CD8-positive, alpha-beta memory T cell (primary cell): ENCODE results near the gene NCMAP. TPM values are rescaled to one million over a fixed set of nuclear protein-coding genes. Genes with fewer than 3 reads are reported as not detected.

Source experiments
- CTCF ChIA-PET: fragments of 350-600 bp; sonication (Branson Sonifier 250); formaldehyde crosslinking; loops from one replicate; lab custom pipeline; 2021; ENCODE audit warnings: antibody characterized with exemption; lab: Charles Lee
- POLR2A ChIA-PET: fragments of 350-600 bp; sonication (Branson Sonifier 250); formaldehyde crosslinking; loops from one replicate; lab custom pipeline; 2021; ENCODE audit warnings: antibody characterized with exemption; lab: Charles Lee
- DNase-seq, 5 donors: peaks; one replicate each; pipeline versions ENCODE4 v3.0.0 to v3.0.0-alpha.2; 2020 to 2022; ENCODE audit warnings: mixed read lengths in 1 of 5
- H3K27ac ChIP-seq: one replicate; pipeline ENCODE4 v1.7.0; 2013; ENCODE audit warnings: low read depth, mild to moderate bottlenecking, low read length, moderate library complexity
- H3K27me3 ChIP-seq: 2 replicates; pipeline ENCODE4 v1.7.0; 2013; ENCODE audit warnings: low read length, mild to moderate bottlenecking; ENCODE audit not compliant: insufficient read depth, poor library complexity, severe bottlenecking
- H3K36me3 ChIP-seq: 2 replicates; pipeline ENCODE4 v1.7.0; 2013; ENCODE audit warnings: mild to moderate bottlenecking, low read length, moderate library complexity; ENCODE audit not compliant: insufficient read depth
- H3K4me1 ChIP-seq: 2 replicates; pipeline ENCODE4 v1.7.0; 2013; ENCODE audit warnings: mild to moderate bottlenecking, low read length, moderate library complexity; ENCODE audit not compliant: insufficient read depth
- H3K4me3 ChIP-seq: 2 replicates; pipeline ENCODE4 v1.7.0; 2013; ENCODE audit warnings: mild to moderate bottlenecking, low read length
- H3K9me3 ChIP-seq: 2 replicates; pipeline ENCODE4 v1.7.0; 2013; ENCODE audit warnings: mild to moderate bottlenecking, low read length
- H3K27ac Mint-ChIP-seq, 8 donors: one replicate each; pipeline ENCODE4 v1.8.0; 2020 to 2021; ENCODE audit warnings: mixed read lengths in 8 of 8, mild to moderate bottlenecking in 6 of 8, inconsistent platforms in 3 of 8, moderate library complexity in 3 of 8
- H3K27me3 Mint-ChIP-seq, 2 donors: one replicate each; pipeline ENCODE4 v1.8.0; 2020 to 2021; ENCODE audit warnings: mixed read lengths in 2 of 2, mild to moderate bottlenecking in 1 of 2, moderate library complexity in 1 of 2
- H3K36me3 Mint-ChIP-seq, 3 donors: one replicate each; pipeline ENCODE4 v1.8.0; 2020 to 2021; ENCODE audit warnings: mixed read lengths in 3 of 3, inconsistent platforms in 1 of 3, mild to moderate bottlenecking in 1 of 3
- H3K4me1 Mint-ChIP-seq, 3 donors: one replicate each; pipeline ENCODE4 v1.8.0; 2020 to 2021; ENCODE audit warnings: mixed read lengths in 3 of 3, inconsistent platforms in 1 of 3, mild to moderate bottlenecking in 1 of 3
- H3K4me3 Mint-ChIP-seq, 7 donors: one replicate each; pipeline ENCODE4 v1.8.0; 2020 to 2021; ENCODE audit warnings: mixed read lengths in 7 of 7, mild to moderate bottlenecking in 6 of 7, moderate library complexity in 4 of 7, inconsistent platforms in 2 of 7
- H3K9me3 Mint-ChIP-seq, 5 donors: one replicate each; pipeline ENCODE4 v1.8.0; 2020 to 2022; ENCODE audit warnings: mixed read lengths in 5 of 5, mild to moderate bottlenecking in 3 of 5, moderate library complexity in 2 of 5, inconsistent platforms in 1 of 5
- polyA plus RNA-seq: library from polyadenylated mRNA; unstranded; fragments of 300-500 nt; fragmentation: Illumina TruSeq; gene quantifications from one replicate; pipeline ENCODE4 v1.2.3, GENCODE V29; 2021
- total RNA-seq, 2 experiments: library from RNA; stranded (reverse); gene quantifications; one replicate each; pipeline ENCODE4 v1.2.3, GENCODE V29; 2021

The NCMAP gene
- total and polyA plus RNA-seq, 3 experiments from 2014 or later = 0.04 TPM; not detected in 2

DNA sequence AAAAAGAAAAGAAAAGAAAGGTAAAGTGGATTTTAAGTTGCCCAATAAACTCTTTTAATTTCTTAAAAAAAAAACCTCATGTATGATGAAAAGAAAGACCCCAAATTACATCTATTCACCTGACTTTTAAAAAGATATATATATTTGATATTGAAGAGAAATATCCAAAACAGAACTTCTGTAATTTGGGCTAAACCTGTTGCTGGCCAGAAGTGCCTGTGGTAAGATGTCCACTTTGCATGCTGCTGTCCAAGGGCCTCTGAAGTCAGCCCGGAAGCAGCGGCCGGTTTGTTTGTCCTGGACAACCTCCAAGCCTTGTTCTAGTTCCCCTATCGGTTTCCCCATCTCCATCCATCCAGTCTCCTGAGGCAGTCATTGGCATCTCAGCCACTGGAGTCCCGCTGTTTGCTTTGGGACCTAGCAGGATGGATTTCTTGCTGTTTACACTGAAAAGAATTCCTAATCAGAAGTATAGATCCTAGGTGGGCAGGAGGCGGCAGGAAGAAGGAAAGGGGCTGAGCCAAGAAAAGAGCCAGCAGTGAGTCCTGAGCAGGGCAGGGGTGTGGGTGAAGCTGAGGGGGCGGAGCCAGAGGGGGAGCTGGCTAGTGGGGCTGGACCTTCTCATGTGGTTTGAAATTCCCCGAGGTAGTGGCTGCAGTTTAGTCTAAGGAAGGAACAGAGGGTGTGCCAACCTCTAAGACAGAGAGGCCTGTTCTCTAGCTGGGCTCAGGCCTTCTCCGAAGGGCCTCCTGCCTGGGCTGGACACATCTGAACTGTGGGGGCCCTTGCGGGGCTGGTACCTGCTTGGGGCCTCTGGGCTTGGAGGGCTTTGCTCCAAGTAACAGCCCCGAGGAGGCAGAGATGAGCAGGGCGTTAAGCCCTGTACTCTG lies 3.3 kb downstream of the NCMAP start:
- H3K4me3 ChIP-seq = no peak overlapping the region
- no peak overlapping the region for H3K27ac ChIP-seq
- H3K4me1 Mint-ChIP-seq = peaks cover 5 to 19% (median 7%) of the 10 kb centered on the region in 3 donors
- ChIA-PET CTCF (interaction anchor here (1.9 kb wide), 1 partner anchor 144 kb away, joined by 4 read pairs; the partner anchor contains the start of gene NIPAL3), POLR2A (interaction anchor here (0.7 kb wide), 1 partner anchor 1676 kb away, joined by 3 read pairs; no protein-coding TSS in a partner anchor)
- H3K9me3 Mint-ChIP-seq = no peaks in the 10 kb centered on the region
- no peaks in the 10 kb centered on the region for H3K36me3 ChIP-seq
- H3K27me3 Mint-ChIP-seq = peaks cover 15 to 32% of the 10 kb centered on the region in 2 donors
- DNase-seq = no peak
- peaks cover 9% of the 10 kb centered on the region for H3K4me1 ChIP-seq
- H3K27me3 ChIP-seq = peaks cover 7% of the 10 kb centered on the region
- no peaks in the 10 kb centered on the region for H3K9me3 ChIP-seq
- no peak overlapping the region for H3K4me3 Mint-ChIP-seq
- H3K36me3 Mint-ChIP-seq = no peaks in the 10 kb centered on the region
- H3K27ac Mint-ChIP-seq = no peak overlapping the region

- H3K27me3 ChIP-seq = peaks cover 7% of the 10 kb centered on the region
- Mint-ChIP-seq H3K9me3 (no peaks in the 10 kb centered on the region), H3K27me3 (peaks cover 15 to 28% of the 10 kb centered on the region in 2 donors), H3K27ac (no peak overlapping the region), H3K4me3 (peak overlapping the region in 1 of 7 donors; percentile 51), H3K36me3 (no peaks in the 10 kb centered on the region), H3K4me1 (peaks cover 3 to 17% (median 6%) of the 10 kb centered on the region in 3 donors)
- CTCF ChIA-PET = no interaction called here
- no peak overlapping the region for H3K4me3 ChIP-seq
- H3K4me1 ChIP-seq = peaks cover 9% of the 10 kb centered on the region
- no peak for DNase-seq
- no peaks in the 10 kb centered on the region for H3K36me3 ChIP-seq
- POLR2A ChIA-PET = interaction anchor here (0.7 kb wide), 1 partner anchor 147 kb away, joined by 8 read pairs; no protein-coding TSS in a partner anchor
- H3K27ac ChIP-seq = no peak overlapping the region
- no peaks in the 10 kb centered on the region for H3K9me3 ChIP-seq
Measured at GRCh38 chr1:24560361-24560760, 4.5 kb downstream of the NCMAP start.

DNA sequence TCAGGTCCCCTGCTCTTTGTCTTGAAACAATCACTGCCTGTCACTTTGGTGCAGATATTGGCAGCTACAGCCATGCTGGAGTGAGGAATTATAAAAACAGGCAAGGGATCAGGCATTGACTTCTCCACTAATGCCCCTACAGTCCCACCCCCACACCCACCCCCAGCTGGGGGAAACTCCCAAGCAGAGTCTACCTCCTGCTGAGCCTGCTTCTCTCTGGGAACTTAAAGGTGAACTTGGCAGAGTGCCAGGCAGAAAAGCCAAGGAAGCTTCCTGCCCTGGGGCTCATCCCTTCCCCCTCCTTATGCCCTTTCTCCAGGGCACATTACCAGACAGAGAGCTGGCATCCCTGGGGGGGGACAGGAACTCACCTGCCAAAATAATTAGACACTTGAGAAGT lies 6.7 kb downstream of the NCMAP start:
- no peak overlapping the region for H3K27ac ChIP-seq
- DNase-seq = no peak
- H3K27me3 ChIP-seq = no peaks in the 10 kb centered on the region
- CTCF ChIA-PET = interaction anchor here (0.8 to 1.4 kb wide), 2 partner anchors 24 to 147 kb away, joined by 3 to 5 read pairs; partner anchors contain the start of gene NIPAL3
- POLR2A ChIA-PET = no interaction called here
- H3K9me3 ChIP-seq = no peaks in the 10 kb centered on the region
- no peaks in the 10 kb centered on the region for H3K4me1 Mint-ChIP-seq
- no peaks in the 10 kb centered on the region for H3K36me3 ChIP-seq
- peaks cover 9 to 12% of the 10 kb centered on the region in 2 donors for H3K27me3 Mint-ChIP-seq
- no peak overlapping the region for H3K27ac Mint-ChIP-seq
- no peak overlapping the region for H3K4me3 ChIP-seq
- H3K36me3 Mint-ChIP-seq = no peaks in the 10 kb centered on the region
- H3K9me3 Mint-ChIP-seq = no peaks in the 10 kb centered on the region
- no peaks in the 10 kb centered on the region for H3K4me1 ChIP-seq
- no peak overlapping the region for H3K4me3 Mint-ChIP-seq

DNA sequence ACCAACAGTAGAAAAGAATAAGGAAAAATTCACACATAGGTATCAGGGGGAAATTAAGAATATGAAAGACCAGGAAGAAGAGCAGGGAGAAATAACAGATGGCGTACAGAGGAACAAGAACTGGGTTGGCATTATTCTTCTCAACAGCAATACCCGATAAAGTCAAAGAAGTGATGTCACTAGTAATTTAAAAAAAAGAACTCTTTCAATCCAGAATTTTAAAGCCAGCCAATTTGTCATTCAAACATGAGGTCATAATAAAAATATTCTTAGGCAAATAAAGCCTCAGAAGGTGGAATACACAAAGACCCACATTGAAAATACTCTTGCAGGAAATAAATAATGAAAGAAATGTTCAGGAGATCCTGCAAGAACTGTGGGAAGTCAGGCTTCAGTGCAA lies 8.8 kb downstream of the NCMAP start:
- CTCF ChIA-PET = no interaction called here
- POLR2A ChIA-PET = no interaction called here

DNA sequence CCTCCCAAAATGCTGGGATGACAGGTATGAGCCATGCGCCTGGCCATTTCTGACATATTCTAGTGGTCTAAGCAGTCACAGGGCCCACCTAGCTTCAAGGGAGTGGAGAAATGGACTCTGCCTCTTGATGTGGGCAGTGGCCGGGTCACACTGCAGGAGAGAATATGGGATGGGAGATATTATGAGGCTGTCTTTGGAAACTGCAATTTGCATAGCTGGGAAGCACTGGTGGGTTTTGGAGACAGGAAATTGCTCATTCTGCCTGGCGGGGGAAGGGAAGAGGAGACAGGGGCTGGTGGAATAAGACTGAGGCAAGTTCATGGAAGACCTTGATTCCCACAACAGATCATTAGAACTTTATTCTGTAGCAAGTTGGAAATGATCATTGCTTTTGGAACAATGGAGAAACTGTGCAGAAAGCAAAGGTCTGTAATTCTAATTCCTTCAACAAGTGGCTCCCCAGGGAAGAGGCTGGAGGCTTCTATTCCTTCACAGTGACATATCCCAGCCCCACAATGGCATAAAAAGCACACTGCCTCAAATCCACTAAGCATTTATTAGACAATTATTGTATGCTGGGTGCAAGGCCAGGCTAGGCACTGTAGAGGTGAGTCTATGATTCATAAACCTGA lies 10.5 kb downstream of the NCMAP start:
- Mint-ChIP-seq H3K9me3 (no peaks in the 10 kb centered on the region), H3K27me3 (peaks cover 0 to 2% of the 10 kb centered on the region in 2 donors), H3K27ac (no peak overlapping the region), H3K4me1 (no peaks in the 10 kb centered on the region), H3K4me3 (no peak overlapping the region), H3K36me3 (no peaks in the 10 kb centered on the region)
- DNase-seq = no peak
- no peak overlapping the region for H3K27ac ChIP-seq
- no peak overlapping the region for H3K4me3 ChIP-seq
- no peaks in the 10 kb centered on the region for H3K27me3 ChIP-seq
- no peaks in the 10 kb centered on the region for H3K9me3 ChIP-seq
- ChIA-PET POLR2A (no interaction called here), CTCF (no interaction called here)
- H3K36me3 ChIP-seq = no peaks in the 10 kb centered on the region
- H3K4me1 ChIP-seq = no peaks in the 10 kb centered on the region

More for the DNA sequence above, 8.8 kb downstream of the NCMAP start:
- H3K4me3 Mint-ChIP-seq = no peak overlapping the region
- Histone ChIP-seq H3K9me3 (no peaks in the 10 kb centered on the region), H3K4me3 (no peak overlapping the region), H3K27me3 (no peaks in the 10 kb centered on the region), H3K4me1 (no peaks in the 10 kb centered on the region), H3K36me3 (no peaks in the 10 kb centered on the region), H3K27ac (no peak overlapping the region)
- no peak for DNase-seq
- H3K4me1 Mint-ChIP-seq = no peaks in the 10 kb centered on the region
- peaks cover 4 to 6% of the 10 kb centered on the region in 2 donors for H3K27me3 Mint-ChIP-seq
- H3K27ac Mint-ChIP-seq = peak overlapping the region in 1 of 8 donors; percentile 19
- H3K9me3 Mint-ChIP-seq = no peaks in the 10 kb centered on the region
- no peaks in the 10 kb centered on the region for H3K36me3 Mint-ChIP-seq

GRCh38 chr1:24567792-24568388 lies 12.0 kb downstream of the NCMAP start:
- H3K36me3 ChIP-seq = no peaks in the 10 kb centered on the region
- no peak overlapping the region for H3K4me3 Mint-ChIP-seq
- ChIA-PET CTCF (no interaction called here), POLR2A (no interaction called here)
- H3K27me3 Mint-ChIP-seq = peaks cover 0 to 3% of the 10 kb centered on the region in 2 donors
- H3K4me1 Mint-ChIP-seq = peaks cover 6 to 10% (median 9%) of the 10 kb centered on the region in 3 donors
- DNase-seq = no peak
- H3K27me3 ChIP-seq = no peaks in the 10 kb centered on the region
- H3K36me3 Mint-ChIP-seq = no peaks in the 10 kb centered on the region
- H3K4me1 ChIP-seq = no peaks in the 10 kb centered on the region
- H3K27ac ChIP-seq = no peak overlapping the region
- no peaks in the 10 kb centered on the region for H3K9me3 ChIP-seq
- no peak overlapping the region for H3K4me3 ChIP-seq
- H3K9me3 Mint-ChIP-seq = no peaks in the 10 kb centered on the region
- H3K27ac Mint-ChIP-seq = peak overlapping the region in 1 of 8 donors; percentile 65

DNA sequence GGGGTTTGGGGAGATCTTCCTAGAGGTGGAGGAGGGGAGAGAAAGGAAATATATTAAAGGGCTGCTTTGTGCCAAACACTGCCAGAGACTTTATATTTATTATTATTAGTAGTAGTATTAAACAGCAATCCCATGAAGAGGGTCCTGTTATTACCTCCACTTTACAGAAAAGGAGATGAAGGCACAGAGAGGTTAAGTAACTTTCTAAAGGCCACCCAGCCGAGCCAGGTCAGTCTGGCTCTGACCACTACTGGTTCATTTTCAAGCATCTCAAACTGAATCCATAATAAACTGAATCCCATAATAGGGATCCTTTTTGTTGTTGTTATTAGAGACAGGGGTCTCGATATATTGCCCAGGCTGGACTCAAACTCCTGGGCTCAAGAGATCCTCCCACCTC lies 12.6 kb downstream of the NCMAP start:
- no peak overlapping the region for H3K4me3 ChIP-seq
- H3K27me3 ChIP-seq = no peaks in the 10 kb centered on the region
- H3K4me1 Mint-ChIP-seq = peaks cover 6 to 10% (median 9%) of the 10 kb centered on the region in 3 donors
- POLR2A ChIA-PET = no interaction called here
- H3K27ac ChIP-seq = no peak overlapping the region
- peaks cover 0 to 3% of the 10 kb centered on the region in 2 donors for H3K27me3 Mint-ChIP-seq
- H3K36me3 ChIP-seq = no peaks in the 10 kb centered on the region
- H3K36me3 Mint-ChIP-seq = no peaks in the 10 kb centered on the region
- no peaks in the 10 kb centered on the region for H3K9me3 Mint-ChIP-seq
- CTCF ChIA-PET = no interaction called here
- no peaks in the 10 kb centered on the region for H3K9me3 ChIP-seq
- no peaks in the 10 kb centered on the region for H3K4me1 ChIP-seq
- H3K27ac Mint-ChIP-seq = no peak overlapping the region
- DNase-seq = no peak
- no peak overlapping the region for H3K4me3 Mint-ChIP-seq
